ENCODE results near the gene COMMD10. TPM values are rescaled to one million over a fixed set of nuclear protein-coding genes. Genes with fewer than 3 reads are reported as not detected.

Gene COMMD10
- total RNA-seq, 2 donors from 2014 or later, result 17.7 to 19.1 TPM

- Mint-ChIP-seq H3K36me3 (ENCODE audit: low read depth) (peaks cover 92% of the 10 kb centered on the region), H3K27me3 (no peaks in the 10 kb centered on the region), H3K4me1 (no peaks in the 10 kb centered on the region)
Measured at GRCh38 chr5:116303340-116303739, 218.5 kb downstream of the COMMD10 start.

DNA sequence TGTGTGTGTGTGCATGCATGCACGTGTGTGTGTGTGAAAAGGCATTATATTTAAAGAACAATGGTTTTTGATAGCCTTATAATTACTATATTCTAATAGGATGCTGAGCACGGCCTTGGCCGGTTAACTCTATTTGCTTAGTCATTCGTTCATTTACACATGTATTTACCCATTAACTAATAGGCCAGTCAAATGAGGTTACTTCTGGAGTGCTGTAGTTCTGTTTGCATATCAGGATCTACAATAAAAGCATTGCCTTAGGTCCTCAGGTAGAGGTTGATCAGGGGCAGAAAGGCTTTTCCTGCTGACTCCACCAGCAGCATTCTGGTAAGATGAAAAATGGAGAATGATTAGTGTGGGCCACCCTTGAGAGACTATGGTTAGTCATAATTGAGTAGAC is 219.0 kb downstream of the COMMD10 start:
- H3K4me1 Mint-ChIP-seq, result no peaks in the 10 kb centered on the region
- no peak overlapping the region for H3K27ac Mint-ChIP-seq
- H3K27me3 Mint-ChIP-seq, result no peaks in the 10 kb centered on the region
- peaks cover 26% of the 10 kb centered on the region for H3K9me3 Mint-ChIP-seq
- no peak for ATAC-seq (replicated peaks)
- peaks cover 90% of the 10 kb centered on the region for H3K36me3 Mint-ChIP-seq (ENCODE audit: low read depth)
- no peak overlapping the region for H3K4me3 Mint-ChIP-seq

More at GRCh38 chr5:116303340-116303739, 218.5 kb downstream of the COMMD10 start:
- no peak overlapping the region for H3K4me3 Mint-ChIP-seq
- ATAC-seq (replicated peaks), result no peak
- H3K9me3 Mint-ChIP-seq, result peaks cover 26% of the 10 kb centered on the region
- no peak overlapping the region for H3K27ac Mint-ChIP-seq

- no peak for ATAC-seq (replicated peaks)
- H3K36me3 Mint-ChIP-seq (ENCODE audit: low read depth), result peaks cover 83% of the 10 kb centered on the region
- no peaks in the 10 kb centered on the region for H3K27me3 Mint-ChIP-seq
- H3K9me3 Mint-ChIP-seq, result peaks cover 29% of the 10 kb centered on the region
- H3K27ac Mint-ChIP-seq, result no peak overlapping the region
- no peak overlapping the region for H3K4me3 Mint-ChIP-seq
- no peaks in the 10 kb centered on the region for H3K4me1 Mint-ChIP-seq
Measured at GRCh38 chr5:116305899-116306298, 221.1 kb downstream of the COMMD10 start.

GRCh38 chr5:116306846-116307245 is 222.0 kb downstream of the COMMD10 start:
- Mint-ChIP-seq H3K4me1 (no peaks in the 10 kb centered on the region), H3K27me3 (no peaks in the 10 kb centered on the region), H3K27ac (no peak overlapping the region), H3K4me3 (no peak overlapping the region), H3K9me3 (peaks cover 33% of the 10 kb centered on the region), H3K36me3 (ENCODE audit: low read depth) (peaks cover 88% of the 10 kb centered on the region)
- no peak for ATAC-seq (replicated peaks)

- H3K4me1 Mint-ChIP-seq, result no peaks in the 10 kb centered on the region
- no peak overlapping the region for H3K4me3 Mint-ChIP-seq
- peaks cover 32% of the 10 kb centered on the region for H3K9me3 Mint-ChIP-seq
- no peak for ATAC-seq (replicated peaks)
- H3K27ac Mint-ChIP-seq, result no peak overlapping the region
- H3K27me3 Mint-ChIP-seq, result no peaks in the 10 kb centered on the region
- peaks cover 88% of the 10 kb centered on the region for H3K36me3 Mint-ChIP-seq (ENCODE audit: low read depth)
Measured at GRCh38 chr5:116308391-116308790, 223.6 kb downstream of the COMMD10 start.

- no peak overlapping the region for H3K4me3 Mint-ChIP-seq
- H3K27ac Mint-ChIP-seq, result no peak overlapping the region
- no peak for ATAC-seq (replicated peaks)
- H3K36me3 Mint-ChIP-seq (ENCODE audit: low read depth), result peaks cover 87% of the 10 kb centered on the region
- no peaks in the 10 kb centered on the region for H3K4me1 Mint-ChIP-seq
- no peaks in the 10 kb centered on the region for H3K27me3 Mint-ChIP-seq
- peaks cover 23% of the 10 kb centered on the region for H3K9me3 Mint-ChIP-seq
Measured at GRCh38 chr5:116313366-116313765, 228.5 kb downstream of the COMMD10 start.

- Mint-ChIP-seq H3K27me3 (no peaks in the 10 kb centered on the region), H3K36me3 (ENCODE audit: low read depth) (peaks cover 98% of the 10 kb centered on the region), H3K9me3 (peaks cover 20% of the 10 kb centered on the region), H3K27ac (no peak overlapping the region), H3K4me1 (no peaks in the 10 kb centered on the region), H3K4me3 (no peak overlapping the region)
- ATAC-seq (replicated peaks), result no peak
Measured at GRCh38 chr5:116315531-116315930, 230.7 kb downstream of the COMMD10 start.

DNA sequence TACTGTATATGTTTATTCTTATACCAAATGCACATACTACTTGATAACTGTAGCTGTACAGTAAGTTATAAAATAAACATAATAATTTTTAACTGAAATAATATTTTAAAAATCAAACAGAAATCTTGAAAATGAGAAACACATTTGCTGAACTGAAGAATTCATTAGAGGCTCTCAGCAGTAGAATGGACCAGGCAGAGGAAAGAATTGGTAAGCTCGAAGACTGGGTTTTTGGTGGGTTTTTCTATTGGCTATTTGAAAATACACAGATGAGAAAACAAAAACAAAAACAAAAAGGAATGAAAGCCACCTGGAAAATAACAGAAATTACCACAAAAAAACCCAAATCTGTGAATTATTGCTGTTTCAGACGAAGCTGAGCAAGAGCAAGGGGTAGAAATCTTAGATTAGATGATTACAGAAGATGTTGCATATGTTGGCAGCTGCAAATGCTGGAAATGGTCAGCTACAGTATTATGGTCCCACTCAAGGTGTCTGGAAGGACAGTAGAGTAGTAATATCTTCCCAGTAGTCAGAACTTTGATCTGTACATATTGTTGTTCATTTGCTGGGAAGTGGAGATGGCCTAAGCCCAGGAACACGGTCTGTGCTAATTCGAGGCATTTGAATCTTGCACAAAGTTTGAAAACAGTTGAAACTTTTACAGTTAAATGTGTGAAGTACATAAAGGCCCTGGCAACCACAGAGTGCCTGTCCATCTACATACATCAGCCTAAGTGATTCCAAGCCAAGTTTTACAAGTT is 233.4 kb downstream of the COMMD10 start:
- Mint-ChIP-seq H3K4me3 (no peak overlapping the region), H3K36me3 (ENCODE audit: low read depth) (peaks cover 97% of the 10 kb centered on the region)
- ATAC-seq (replicated peaks), result no peak

DNA sequence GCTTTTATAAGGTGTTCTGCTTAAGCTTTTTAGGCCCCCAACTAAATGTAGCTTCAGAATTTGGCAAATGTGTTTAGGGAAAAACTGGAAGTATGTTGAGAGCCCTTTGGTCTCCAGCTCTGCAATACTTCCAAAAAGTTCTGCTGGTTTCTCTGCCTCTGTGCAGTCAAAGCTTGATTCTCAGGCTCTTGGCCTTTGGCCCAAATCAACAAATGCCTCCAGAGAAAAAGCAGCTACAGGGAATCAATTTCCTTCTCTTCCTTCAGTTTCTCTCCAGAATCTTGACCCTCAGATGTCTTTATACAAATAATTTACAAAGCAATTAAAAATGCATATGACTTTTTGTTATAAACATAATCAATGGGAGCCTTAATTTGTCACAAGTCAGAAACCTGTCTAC is 235.7 kb downstream of the COMMD10 start:
- Mint-ChIP-seq H3K27me3 (no peaks in the 10 kb centered on the region), H3K9me3 (peaks cover 12% of the 10 kb centered on the region), H3K4me1 (no peaks in the 10 kb centered on the region), H3K27ac (no peak overlapping the region), H3K4me3 (no peak overlapping the region), H3K36me3 (ENCODE audit: low read depth) (peaks cover 86% of the 10 kb centered on the region)
- ATAC-seq (replicated peaks), result no peak

More for the DNA sequence above, 233.4 kb downstream of the COMMD10 start:
- Mint-ChIP-seq H3K27ac (no peak overlapping the region), H3K27me3 (no peaks in the 10 kb centered on the region), H3K9me3 (peaks cover 17% of the 10 kb centered on the region), H3K4me1 (no peaks in the 10 kb centered on the region)

- H3K4me3 Mint-ChIP-seq, result no peak overlapping the region
- peaks cover 39% of the 10 kb centered on the region for H3K9me3 Mint-ChIP-seq
- H3K4me1 Mint-ChIP-seq, result peaks cover 6% of the 10 kb centered on the region
- H3K27me3 Mint-ChIP-seq, result no peaks in the 10 kb centered on the region
- peaks cover 35% of the 10 kb centered on the region for H3K36me3 Mint-ChIP-seq (ENCODE audit: low read depth)
- H3K27ac Mint-ChIP-seq, result no peak overlapping the region
- ATAC-seq (replicated peaks), result no peak
Measured at GRCh38 chr5:116329503-116329902, 244.7 kb downstream of the COMMD10 start.

GRCh38 chr5:116340799-116341198 is 256.0 kb downstream of the COMMD10 start:
- ATAC-seq (replicated peaks), result no peak
- Mint-ChIP-seq H3K9me3 (peaks cover 25% of the 10 kb centered on the region), H3K27me3 (no peaks in the 10 kb centered on the region), H3K36me3 (ENCODE audit: low read depth) (peaks cover 4% of the 10 kb centered on the region), H3K4me3 (no peak overlapping the region), H3K4me1 (no peaks in the 10 kb centered on the region), H3K27ac (no peak overlapping the region)

Other genes starting within 250 kb of the COMMD10 start
- gene ATG12, start 243.5 kb upstream of the COMMD10 start, total RNA-seq, result 10 to 100 TPM; 49.4 to 52.7 TPM
- gene AP3S1, start 243.1 kb upstream of the COMMD10 start, total RNA-seq, result 100 to 1,000 TPM; 114 to 253 TPM
- gene LVRN, start 122.5 kb upstream of the COMMD10 start, total RNA-seq, result 1 to 10 TPM in 1 of 2 donors, under 1 TPM in 1; 0.45 to 1.9 TPM
- not detected for gene ARL14EPL, start 52.6 kb upstream of the COMMD10 start, total RNA-seq

Measured in activated T-helper 17 cell treated with anti-CD3 and anti-CD28 coated beads, Interleukin-2, amount 50 U/mL, for 72 hours (primary cell).